ENCODE results near the gene TAX1BP1.

DNA sequence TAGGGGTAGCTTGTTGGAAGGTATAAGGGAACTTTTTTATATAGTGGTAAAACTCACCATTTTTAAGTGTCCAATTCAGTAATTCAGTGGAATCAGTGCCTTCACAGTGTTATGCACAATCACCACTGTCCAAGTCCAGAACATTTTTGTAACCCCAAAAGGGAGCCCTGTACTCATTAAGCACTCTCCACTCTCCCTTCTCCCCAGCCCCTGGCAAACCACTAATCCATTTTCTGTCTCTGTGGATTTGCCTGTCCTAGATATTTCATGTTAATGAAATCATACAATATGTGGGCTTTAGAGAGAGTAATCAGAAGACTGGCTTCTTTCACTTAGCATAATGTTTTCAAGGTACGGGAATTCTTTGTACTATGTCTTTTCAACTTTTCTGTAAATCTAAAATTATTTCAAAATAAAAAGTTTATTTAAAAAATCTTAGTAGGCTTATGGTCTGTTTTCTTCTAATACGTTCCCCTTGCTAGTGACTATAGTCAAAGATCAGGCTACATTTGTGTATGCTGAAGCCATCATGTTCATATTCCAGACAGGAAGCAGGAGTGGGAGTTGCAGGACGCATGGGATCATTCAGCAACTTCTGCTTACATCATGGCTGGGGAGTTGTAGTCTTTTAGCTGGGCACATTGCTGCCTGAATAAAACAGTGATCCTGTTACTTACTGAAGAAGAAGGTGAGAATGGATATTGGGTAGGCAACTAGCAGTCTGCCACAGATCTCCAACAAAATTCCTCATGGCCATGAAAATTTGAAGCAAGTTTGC is 35.4 kb upstream of the TAX1BP1 start:
- TF ChIP-seq, protein P1, sequence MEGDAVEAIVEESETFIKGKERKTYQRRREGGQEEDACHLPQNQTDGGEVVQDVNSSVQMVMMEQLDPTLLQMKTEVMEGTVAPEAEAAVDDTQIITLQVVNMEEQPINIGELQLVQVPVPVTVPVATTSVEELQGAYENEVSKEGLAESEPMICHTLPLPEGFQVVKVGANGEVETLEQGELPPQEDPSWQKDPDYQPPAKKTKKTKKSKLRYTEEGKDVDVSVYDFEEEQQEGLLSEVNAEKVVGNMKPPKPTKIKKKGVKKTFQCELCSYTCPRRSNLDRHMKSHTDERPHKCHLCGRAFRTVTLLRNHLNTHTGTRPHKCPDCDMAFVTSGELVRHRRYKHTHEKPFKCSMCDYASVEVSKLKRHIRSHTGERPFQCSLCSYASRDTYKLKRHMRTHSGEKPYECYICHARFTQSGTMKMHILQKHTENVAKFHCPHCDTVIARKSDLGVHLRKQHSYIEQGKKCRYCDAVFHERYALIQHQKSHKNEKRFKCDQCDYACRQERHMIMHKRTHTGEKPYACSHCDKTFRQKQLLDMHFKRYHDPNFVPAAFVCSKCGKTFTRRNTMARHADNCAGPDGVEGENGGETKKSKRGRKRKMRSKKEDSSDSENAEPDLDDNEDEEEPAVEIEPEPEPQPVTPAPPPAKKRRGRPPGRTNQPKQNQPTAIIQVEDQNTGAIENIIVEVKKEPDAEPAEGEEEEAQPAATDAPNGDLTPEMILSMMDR (IDR thresholded peaks at IDR 0.05) = no peak
- TF ChIP-seq POLR2A (IDR thresholded peaks at IDR 0.05) = no peak
